OCI-LY7 (cell line): ENCODE measurements around the gene SDCCAG8. TPM values are rescaled to one million over a fixed set of nuclear protein-coding genes. Genes with fewer than 3 reads are reported as not detected.

ENCODE experiments used
- BruUV-seq: library from RNA; stranded (reverse); fragments of 400-500 nt; replicated peaks from 2 replicates; lab custom pipeline; 2021; lab: Mats Ljungman, UMichigan
- CTCF ChIA-PET: fragments of 300-600 bp; sonication (Branson Sonifier 250); formaldehyde crosslinking; loops from one replicate; lab custom pipeline; 2022; ENCODE audit warnings: antibody characterized with exemption; ENCODE audit not compliant: unreplicated experiment; lab: Charles Lee
- POLR2A ChIA-PET: fragments of 300-600 bp; sonication (Branson Sonifier 250); formaldehyde crosslinking; loops from one replicate; lab custom pipeline; 2022; ENCODE audit warnings: antibody characterized with exemption; lab: Charles Lee
- DNase-seq: peaks from one replicate; pipeline ENCODE4 v3.0.0-alpha.2; 2015; ENCODE audit warnings: low spot score
- H2AFZ ChIP-seq: fragments of 200-600 bp; sonication (generic), shearing (Covaris generic); 2 replicates; pipeline ENCODE4 v1.6.1; 2014; ENCODE audit warnings: mild to moderate bottlenecking, antibody characterized with exemption, low read length, moderate library complexity
- H3K27ac ChIP-seq: fragments of 200-600 bp; sonication (generic); 2 replicates; pipeline ENCODE4 v1.5.1; 2014; ENCODE audit warnings: mixed run types, low read depth, mild to moderate bottlenecking, moderate library complexity, low read length, inconsistent platforms; ENCODE audit not compliant: poor library complexity, severe bottlenecking
- H3K36me3 ChIP-seq: fragments of 200-600 bp; sonication (generic); 2 replicates; pipeline ENCODE4 v1.6.1; 2014; ENCODE audit warnings: mild to moderate bottlenecking, antibody characterized with exemption, low read length, moderate library complexity, mixed read lengths; ENCODE audit not compliant: insufficient read depth
- H3K4me1 ChIP-seq: fragments of 200-600 bp; sonication (generic); 2 replicates; pipeline ENCODE4 v1.5.1; 2014; ENCODE audit warnings: mild to moderate bottlenecking, low read length; ENCODE audit not compliant: insufficient read depth, poor library complexity, severe bottlenecking
- H3K4me2 ChIP-seq: fragments of 200-600 bp; sonication (generic); 2 replicates; pipeline ENCODE4 v1.6.1; 2014; ENCODE audit warnings: mild to moderate bottlenecking, low read length
- H3K4me3 ChIP-seq: fragments of 200-600 bp; sonication (generic); 2 replicates; pipeline ENCODE4 v1.5.1; 2014; ENCODE audit warnings: mild to moderate bottlenecking, low read depth, low read length; ENCODE audit not compliant: poor library complexity, severe bottlenecking
- H3K79me2 ChIP-seq: fragments of 200-600 bp; sonication (generic); 2 replicates; pipeline ENCODE4 v1.6.1; 2016; ENCODE audit warnings: low read depth, mild to moderate bottlenecking, low read length, moderate library complexity, mixed read lengths; ENCODE audit not compliant: insufficient read depth
- H3K9me2 ChIP-seq: fragments of 200-600 bp; sonication (generic); 2 replicates; pipeline ENCODE4 v1.6.1; 2016; ENCODE audit warnings: mild to moderate bottlenecking, low read length, mixed read lengths; ENCODE audit not compliant: insufficient read depth
- H3K9me3 ChIP-seq: fragments of 200-600 bp; sonication (generic); 2 replicates; pipeline ENCODE4 v1.6.1; 2014; ENCODE audit warnings: mild to moderate bottlenecking, mixed run types, low read length, mixed read lengths
- H4K20me1 ChIP-seq: fragments of 200-600 bp; sonication (generic); 2 replicates; pipeline ENCODE4 v1.6.1; 2014; ENCODE audit warnings: mild to moderate bottlenecking, antibody characterized with exemption, low read length, moderate library complexity, mixed read lengths; ENCODE audit not compliant: insufficient read depth
- CTCF ChIP-seq: fragments of 200-600 bp; sonication (generic); conservative IDR thresholded peaks from 2 replicates; pipeline ENCODE4 v1.5.1; 2014; ENCODE audit warnings: mild to moderate bottlenecking, antibody characterized with exemption, low read length, moderate library complexity, mixed read lengths
- EZH2phosphoT487 ChIP-seq: fragments of 200-600 bp; sonication (generic); IDR thresholded peaks from 2 replicates; pipeline ENCODE4 v1.6.1; 2018; ENCODE audit warnings: low read depth, borderline replicate concordance, mild to moderate bottlenecking, mixed run types, antibody characterized with exemption, low read length, moderate library complexity, mixed read lengths
- intact Hi-C: fragments of 100-400 bp; cut with micrococcal nuclease; formaldehyde crosslinking; loops from one replicate; pipeline ENCODE4 v1.10.0; 2022; ENCODE audit not compliant: unreplicated experiment
- total RNA-seq, 2 experiments: library from RNA; depleted of rRNA in 1 of 2; stranded (reverse); fragments of >200 nt in 1 of 2; shearing (Covaris generic) in 1 of 2; gene quantifications; 2 replicates each; pipeline ENCODE4 v1.2.3, GENCODE V29; 2014 to 2022

The SDCCAG8 gene
- total RNA-seq, 2 experiments from 2014 or later: 18.1 to 28.7 TPM

- H4K20me1 ChIP-seq: 0 out of 2 replicates have a peak, but pooled peaks cover 4% of the 10 kb centered on the region
- no peak overlapping the region for H2AFZ ChIP-seq
- no peaks in the 10 kb centered on the region for H3K9me2 ChIP-seq
- intact Hi-C loops: no loop called here
- no peak overlapping the region for H3K4me2 ChIP-seq
- no peaks in the 10 kb centered on the region for H3K4me1 ChIP-seq
- peaks cover 87% of the 10 kb centered on the region for H3K36me3 ChIP-seq
- no peak overlapping the region for H3K4me3 ChIP-seq
- TF ChIP-seq CTCF: no peak
- DNase-seq: no peak
- H3K9me3 ChIP-seq: no peaks in the 10 kb centered on the region
- CTCF ChIA-PET: no interaction called here
- BruUV-seq: no TSS peak
- no peaks in the 10 kb centered on the region for H3K79me2 ChIP-seq
- POLR2A ChIA-PET: no interaction called here
- H3K27ac ChIP-seq: no peak overlapping the region
Observed at GRCh38 chr1:243218059-243218458, 37.8 kb upstream of the SDCCAG8 start.

GRCh38 chr1:243227622-243228021 is 28.2 kb upstream of the SDCCAG8 start:
- ChIA-PET CTCF (no interaction called here), POLR2A (interaction anchor here (1.1 to 1.8 kb wide), 4 partner anchors 8 to 28 kb away, joined by 3 to 7 read pairs (median 4); partner anchors contain the start of genes CEP170 and SDCCAG8)
- no peaks in the 10 kb centered on the region for H3K9me2 ChIP-seq
- H3K27ac ChIP-seq: no peak overlapping the region
- DNase-seq: no peak
- no peak overlapping the region for H3K4me3 ChIP-seq
- intact Hi-C loops: no loop called here
- no peaks in the 10 kb centered on the region for H4K20me1 ChIP-seq
- peaks cover 65% of the 10 kb centered on the region for H3K36me3 ChIP-seq
- H3K4me2 ChIP-seq: no peak overlapping the region
- BruUV-seq: no TSS peak
- no peak overlapping the region for H2AFZ ChIP-seq
- H3K79me2 ChIP-seq: peaks cover 85% of the 10 kb centered on the region
- no peaks in the 10 kb centered on the region for H3K4me1 ChIP-seq
- peaks cover 56% of the 10 kb centered on the region for H3K9me3 ChIP-seq
- no peak for TF ChIP-seq CTCF
- TF ChIP-seq EZH2phosphoT487: no peak

- Histone ChIP-seq H3K4me3 (no peak overlapping the region), H3K4me2 (no peak overlapping the region), H3K27ac (no peak overlapping the region), H3K4me1 (no peaks in the 10 kb centered on the region), H2AFZ (no peak overlapping the region), H3K9me3 (peaks cover 71% of the 10 kb centered on the region), H3K79me2 (peaks cover 90% of the 10 kb centered on the region), H3K9me2 (no peaks in the 10 kb centered on the region), H3K36me3 (peaks cover 62% of the 10 kb centered on the region), H4K20me1 (no peaks in the 10 kb centered on the region)
- TF ChIP-seq EZH2phosphoT487: no peak
- no peak for TF ChIP-seq CTCF
- no TSS peak for BruUV-seq
- intact Hi-C loops: no loop called here
- no peak for DNase-seq
- POLR2A ChIA-PET: no interaction called here
- CTCF ChIA-PET: no interaction called here
Observed at GRCh38 chr1:243229526-243229925, 26.3 kb upstream of the SDCCAG8 start.
